Tibial artery (tissue), 4 donors: ENCODE data around the gene DUSP28.

Source experiments
- DNase-seq, 2 donors: peaks; one replicate each; pipeline ENCODE4 v3.0.0-alpha.2; 2019
- H3K27ac ChIP-seq, 2 donors: fragments of 200-600 bp; sonication (generic) in 1 of 2; 1 replicate in 1 of 2; 2 replicates in 1 of 2; pipeline ENCODE4 v1.5.1; 2018 to 2019; ENCODE audit warnings: mild to moderate bottlenecking in 1 of 2
- H3K27me3 ChIP-seq, 2 donors: fragments of 200-600 bp; sonication (generic) in 1 of 2; one replicate each; pipeline versions ENCODE4 v1.5.1 to v1.6.0; 2016 to 2019
- H3K36me3 ChIP-seq, 3 donors: fragments of 200-600 bp; sonication (generic) in 2 of 3; one replicate each; pipeline ENCODE4 v1.5.1; 2016 to 2019; ENCODE audit warnings: mild to moderate bottlenecking in 2 of 3
- H3K4me1 ChIP-seq, 4 donors: fragments of 200-600 bp; sonication (generic) in 2 of 4; 1 replicate in 3 of 4; 2 replicates in 1 of 4; pipeline ENCODE4 v1.5.1; 2016 to 2019
- H3K4me3 ChIP-seq, 2 donors: fragments of 200-600 bp; sonication (generic) in 1 of 2; 1 replicate in 1 of 2; 2 replicates in 1 of 2; pipeline ENCODE4 v1.5.1; 2018 to 2019; ENCODE audit warnings: mild to moderate bottlenecking in 2 of 2
- H3K9me3 ChIP-seq, 3 donors: fragments of 200-600 bp; sonication (generic) in 1 of 3; one replicate each; pipeline ENCODE4 v1.5.1; 2016 to 2019
- intact Hi-C: fragments of 100-400 bp; cut with DNase I; formaldehyde crosslinking; loops from one replicate; pipeline ENCODE4 v1.15.0; 2023; ENCODE audit warnings: low total_unique reads
- TF ChIP-seq, protein P1 (sequence below), 2 experiments: fragments of 200-600 bp in 1 of 2; fragments of 450-650 bp in 1 of 2; IDR thresholded peaks; one replicate each; pipeline ENCODE4 v1.5.1; 2017 to 2019; ENCODE audit warnings: antibody characterized with exemption in 2 of 2, mild to moderate bottlenecking in 1 of 2, moderate library complexity in 1 of 2

The DUSP28 gene

DNA sequence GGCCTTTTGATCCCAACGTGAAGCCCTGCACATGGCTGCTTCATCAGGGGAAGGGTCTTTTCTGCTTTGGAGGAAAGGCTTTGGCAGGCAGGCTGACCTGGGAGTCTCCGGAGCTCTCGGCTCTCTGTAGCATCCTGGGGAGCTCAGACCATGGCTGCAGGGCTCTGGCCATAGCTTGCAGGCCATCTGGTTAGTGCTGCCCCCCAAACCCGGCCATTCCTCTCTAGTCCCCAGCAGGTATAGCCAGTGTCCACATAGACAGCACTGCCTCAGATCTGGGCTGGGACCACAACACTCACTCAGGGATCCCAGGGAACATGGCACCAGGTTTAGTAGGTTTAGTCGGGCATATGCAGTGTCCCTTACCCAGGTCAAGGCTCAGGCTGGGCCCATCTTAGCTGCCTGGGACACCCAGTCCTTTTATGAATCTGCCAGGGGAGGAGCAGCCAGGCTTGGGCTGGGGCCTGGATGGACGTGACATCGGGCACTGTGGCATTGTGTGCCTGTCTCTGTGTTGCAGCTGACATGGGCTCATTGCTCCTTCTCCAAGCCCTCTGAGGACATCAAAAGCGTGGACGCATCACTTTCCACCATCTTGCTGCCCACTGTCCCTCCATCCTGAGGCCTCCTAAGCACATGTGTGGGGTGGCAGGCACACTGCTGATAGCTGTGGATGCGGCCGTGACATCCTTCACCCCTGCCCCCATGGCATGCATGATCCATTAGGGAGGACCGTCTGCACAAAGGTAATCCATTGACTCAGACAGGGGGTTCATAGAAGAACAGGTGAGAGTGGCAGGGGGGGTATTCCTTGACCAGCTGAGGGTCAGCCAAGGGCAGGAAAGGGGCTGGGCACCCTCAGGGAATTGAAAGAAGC, 45.9 kb downstream of the DUSP28 start:
- TF ChIP-seq, protein P1, sequence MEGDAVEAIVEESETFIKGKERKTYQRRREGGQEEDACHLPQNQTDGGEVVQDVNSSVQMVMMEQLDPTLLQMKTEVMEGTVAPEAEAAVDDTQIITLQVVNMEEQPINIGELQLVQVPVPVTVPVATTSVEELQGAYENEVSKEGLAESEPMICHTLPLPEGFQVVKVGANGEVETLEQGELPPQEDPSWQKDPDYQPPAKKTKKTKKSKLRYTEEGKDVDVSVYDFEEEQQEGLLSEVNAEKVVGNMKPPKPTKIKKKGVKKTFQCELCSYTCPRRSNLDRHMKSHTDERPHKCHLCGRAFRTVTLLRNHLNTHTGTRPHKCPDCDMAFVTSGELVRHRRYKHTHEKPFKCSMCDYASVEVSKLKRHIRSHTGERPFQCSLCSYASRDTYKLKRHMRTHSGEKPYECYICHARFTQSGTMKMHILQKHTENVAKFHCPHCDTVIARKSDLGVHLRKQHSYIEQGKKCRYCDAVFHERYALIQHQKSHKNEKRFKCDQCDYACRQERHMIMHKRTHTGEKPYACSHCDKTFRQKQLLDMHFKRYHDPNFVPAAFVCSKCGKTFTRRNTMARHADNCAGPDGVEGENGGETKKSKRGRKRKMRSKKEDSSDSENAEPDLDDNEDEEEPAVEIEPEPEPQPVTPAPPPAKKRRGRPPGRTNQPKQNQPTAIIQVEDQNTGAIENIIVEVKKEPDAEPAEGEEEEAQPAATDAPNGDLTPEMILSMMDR (IDR thresholded peaks at IDR 0.05) = no peak
- H3K9me3 ChIP-seq = no peaks in the 10 kb centered on the region
- no peak overlapping the region for H3K4me3 ChIP-seq
- H3K27ac ChIP-seq = no peak overlapping the region
- peaks cover 0 to 7% (median 3%) of the 10 kb centered on the region in 4 donors for H3K4me1 ChIP-seq
- H3K27me3 ChIP-seq = no peaks in the 10 kb centered on the region
- peak in 1 of 2 donors; percentile 55 for DNase-seq
- peaks cover 0 to 13% (median 0%) of the 10 kb centered on the region in 3 donors for H3K36me3 ChIP-seq
- intact Hi-C loops = no loop called here

- no peaks in the 10 kb centered on the region for H3K9me3 ChIP-seq
- H3K27ac ChIP-seq = no peak overlapping the region
- no peaks in the 10 kb centered on the region for H3K4me1 ChIP-seq
- intact Hi-C loops = no loop called here
- DNase-seq = no peak
- no peaks in the 10 kb centered on the region for H3K27me3 ChIP-seq
- no peak overlapping the region for H3K4me3 ChIP-seq
- H3K36me3 ChIP-seq = peaks cover 0 to 7% (median 0%) of the 10 kb centered on the region in 3 donors
- TF ChIP-seq, protein P1 (IDR thresholded peaks at IDR 0.05) = no peak
These were observed 51.5 kb downstream of the DUSP28 start for GRCh38 chr2:240611601-240612210.
